K562 (cell line): Measurements from ENCODE around the gene C2CD2. TPM values are rescaled to one million over a fixed set of nuclear protein-coding genes. Genes with fewer than 3 reads are reported as not detected.

Experiments used
- ADNP ChIP-seq: fragments of 200-800 bp; sonication (Bioruptor generic); IDR thresholded peaks from 2 replicates; pipeline ENCODE4 v1.6.1; 2016; ENCODE audit warnings: missing genetic modification characterization, missing compliant biosample characterization
- CBX1 ChIP-seq: sonication (generic); IDR thresholded peaks from 2 replicates; pipeline ENCODE4 v1.6.1; 2016; ENCODE audit warnings: antibody characterized with exemption, low read depth, mild to moderate bottlenecking
- COPS2 ChIP-seq: fragments of 450-650 bp; conservative IDR thresholded peaks from 2 replicates; pipeline ENCODE4 v1.6.1; 2016; ENCODE audit warnings: mild to moderate bottlenecking, moderate library complexity
- EP400 ChIP-seq: fragments of 450-650 bp; IDR thresholded peaks from 2 replicates; pipeline ENCODE4 v1.6.1; 2017; ENCODE audit warnings: antibody characterized with exemption, mild to moderate bottlenecking, moderate library complexity
- FOXP1 ChIP-seq: sonication (generic); formaldehyde crosslinking; IDR thresholded peaks from 2 replicates; pipeline ENCODE4 v1.8.0; 2022; ENCODE audit warnings: mild to moderate bottlenecking, missing genetic modification reagents
- GMEB1 ChIP-seq: fragments of 250-450 bp; sonication (Bioruptor Pico); IDR thresholded peaks from 2 replicates; pipeline ENCODE4 v1.4.0; 2020; ENCODE audit warnings: mild to moderate bottlenecking
- HDAC3 ChIP-seq: fragments of 450-650 bp; IDR thresholded peaks from 2 replicates; pipeline ENCODE4 v1.6.1; 2018; ENCODE audit warnings: borderline replicate concordance, mild to moderate bottlenecking, moderate library complexity; ENCODE audit not compliant: partially characterized antibody
- HINFP ChIP-seq: fragments of 450-650 bp; conservative IDR thresholded peaks from 2 replicates; pipeline ENCODE4 v1.6.1; 2016; ENCODE audit warnings: missing genetic modification characterization, low read depth, mild to moderate bottlenecking, control low read depth, missing compliant biosample characterization
- POLR2AphosphoS2 ChIP-seq: IDR thresholded peaks from 2 replicates; pipeline ENCODE4 v1.6.1; 2012; ENCODE audit warnings: low read length, improper control_type of control experiment
- PYGO2 ChIP-seq: fragments of 450-650 bp; IDR thresholded peaks from 2 replicates; pipeline ENCODE4 v1.6.1; 2016; ENCODE audit warnings: mild to moderate bottlenecking, missing genetic modification characterization, moderate library complexity, missing compliant biosample characterization
- RBM14 ChIP-seq: fragments of 200-400 bp; formaldehyde crosslinking; IDR thresholded peaks from 2 replicates; pipeline ENCODE4 v1.6.1; 2018; ENCODE audit warnings: low read depth, mild to moderate bottlenecking, low read length, moderate library complexity, borderline replicate concordance; ENCODE audit not compliant: insufficient read depth
- RBM22 ChIP-seq: fragments of 200-400 bp; formaldehyde crosslinking; IDR thresholded peaks from 2 replicates; pipeline ENCODE4 v1.6.1; 2018; ENCODE audit warnings: low read length, low read depth; ENCODE audit not compliant: poor library complexity, severe bottlenecking
- SNRNP70 ChIP-seq: fragments of 200-400 bp; formaldehyde crosslinking; optimal IDR thresholded peaks from 2 replicates; pipeline ENCODE3; 2017; ENCODE audit warnings: low read depth, low read length
- SRSF9 ChIP-seq: fragments of 200-400 bp; formaldehyde crosslinking; IDR thresholded peaks from 2 replicates; pipeline ENCODE4 v1.6.1; 2017; ENCODE audit warnings: low read depth, low read length, borderline replicate concordance
- ZFPM2 ChIP-seq: fragments of 250-450 bp; sonication (Bioruptor Pico); IDR thresholded peaks from 2 replicates; pipeline ENCODE4 v1.5.1; 2022; ENCODE audit warnings: mild to moderate bottlenecking
- polyA plus RNA-seq, 8 experiments: library from polyadenylated mRNA; depleted of rRNA in 4 of 8; stranded (reverse) in 5 of 8; unstranded in 3 of 8; fragments of >200 nt; fragmentation: Nextera tagmentation in 2 of 8; fragmentation: Illumina TruSeq in 1 of 8; extraction: Ambion mirVana in 2 of 8; extraction: Trizol in 1 of 8; gene quantifications; 2 replicates each; pipeline versions ENCODE4 v1.2.1 to v1.2.3, GENCODE V29; 2011 to 2014; ENCODE audit warnings: inconsistent platforms in 1 of 8, missing spikeins in 1 of 8
- total RNA-seq, 7 experiments: library from RNA; depleted of rRNA in 6 of 7; stranded (reverse); fragments of >200 nt in 6 of 7; fragmentation: Illumina TruSeq in 2 of 7; extraction: Trizol in 2 of 7; gene quantifications; 2 replicates each; pipeline versions ENCODE4 v1.2.1 to v1.2.3, GENCODE V29; 2011 to 2021; ENCODE audit warnings: low replicate concordance in 1 of 7
- TF ChIP-seq, protein P1 (sequence below): fragments of 450-650 bp; IDR thresholded peaks from 2 replicates; pipeline ENCODE4 v1.6.1; 2016; ENCODE audit warnings: mild to moderate bottlenecking
- TF ChIP-seq, protein P2 (sequence below): sonication (generic); formaldehyde crosslinking; IDR thresholded peaks from 2 replicates; pipeline ENCODE4 v1.9.0; 2022; ENCODE audit warnings: mild to moderate bottlenecking, missing genetic modification reagents

Gene C2CD2
- total and polyA plus RNA-seq, 9 of the 15 experiments (the other 6 are each of a cell fraction or from before 2014, with no cell fraction given): 1.3 to 21.6 (median 12.1) TPM

- TF ChIP-seq GMEB1 (CRISPR knock-in tag) (peak; percentile 75; the same call in 1 of the 2 replicates), COPS2 (no peak), EP400 (peak; percentile 75; the same call in 1 of the 2 replicates), SRSF9 (no peak), RBM14 (0 out of 2 replicates have a peak, but pooled peaks have one; percentile 30), POLR2AphosphoS2 (no peak), RBM22 (no peak), ZFPM2 (0 out of 2 replicates have a peak, but pooled peaks have one; percentile 56), FOXP1 (CRISPR knock-in tag) (0 out of 2 replicates have a peak, but pooled peaks have one; percentile 60), ADNP (no peak), HINFP (tag) (no peak), PYGO2 (no peak), HDAC3 (no peak), CBX1 (peak; percentile 10; the same call in 1 of the 2 replicates), SNRNP70 (no peak)
- TF ChIP-seq, protein P1, sequence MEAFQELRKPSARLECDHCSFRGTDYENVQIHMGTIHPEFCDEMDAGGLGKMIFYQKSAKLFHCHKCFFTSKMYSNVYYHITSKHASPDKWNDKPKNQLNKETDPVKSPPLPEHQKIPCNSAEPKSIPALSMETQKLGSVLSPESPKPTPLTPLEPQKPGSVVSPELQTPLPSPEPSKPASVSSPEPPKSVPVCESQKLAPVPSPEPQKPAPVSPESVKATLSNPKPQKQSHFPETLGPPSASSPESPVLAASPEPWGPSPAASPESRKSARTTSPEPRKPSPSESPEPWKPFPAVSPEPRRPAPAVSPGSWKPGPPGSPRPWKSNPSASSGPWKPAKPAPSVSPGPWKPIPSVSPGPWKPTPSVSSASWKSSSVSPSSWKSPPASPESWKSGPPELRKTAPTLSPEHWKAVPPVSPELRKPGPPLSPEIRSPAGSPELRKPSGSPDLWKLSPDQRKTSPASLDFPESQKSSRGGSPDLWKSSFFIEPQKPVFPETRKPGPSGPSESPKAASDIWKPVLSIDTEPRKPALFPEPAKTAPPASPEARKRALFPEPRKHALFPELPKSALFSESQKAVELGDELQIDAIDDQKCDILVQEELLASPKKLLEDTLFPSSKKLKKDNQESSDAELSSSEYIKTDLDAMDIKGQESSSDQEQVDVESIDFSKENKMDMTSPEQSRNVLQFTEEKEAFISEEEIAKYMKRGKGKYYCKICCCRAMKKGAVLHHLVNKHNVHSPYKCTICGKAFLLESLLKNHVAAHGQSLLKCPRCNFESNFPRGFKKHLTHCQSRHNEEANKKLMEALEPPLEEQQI: no peak
- TF ChIP-seq, protein P2, sequence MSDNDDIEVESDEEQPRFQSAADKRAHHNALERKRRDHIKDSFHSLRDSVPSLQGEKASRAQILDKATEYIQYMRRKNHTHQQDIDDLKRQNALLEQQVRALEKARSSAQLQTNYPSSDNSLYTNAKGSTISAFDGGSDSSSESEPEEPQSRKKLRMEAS: peak; percentile 86
Observed at GRCh38 chr21:41953831-41954653, at the start of gene C2CD2 (continued).
